GM18861 (cell line): ENCODE measurements around the gene ZNF281.
"Not testable (repeated sequence)": the region's sequence is repeated elsewhere in the genome, so short reads cannot be mapped to it uniquely, and the experiment has no call there.

ENCODE experiments used
- ATAC-seq: cut with Tn5 transposase; IDR thresholded peaks from one replicate; pipeline ENCODE4 v1.9.1; 2021; ENCODE audit not compliant: unreplicated experiment

Gene ZNF281

DNA sequence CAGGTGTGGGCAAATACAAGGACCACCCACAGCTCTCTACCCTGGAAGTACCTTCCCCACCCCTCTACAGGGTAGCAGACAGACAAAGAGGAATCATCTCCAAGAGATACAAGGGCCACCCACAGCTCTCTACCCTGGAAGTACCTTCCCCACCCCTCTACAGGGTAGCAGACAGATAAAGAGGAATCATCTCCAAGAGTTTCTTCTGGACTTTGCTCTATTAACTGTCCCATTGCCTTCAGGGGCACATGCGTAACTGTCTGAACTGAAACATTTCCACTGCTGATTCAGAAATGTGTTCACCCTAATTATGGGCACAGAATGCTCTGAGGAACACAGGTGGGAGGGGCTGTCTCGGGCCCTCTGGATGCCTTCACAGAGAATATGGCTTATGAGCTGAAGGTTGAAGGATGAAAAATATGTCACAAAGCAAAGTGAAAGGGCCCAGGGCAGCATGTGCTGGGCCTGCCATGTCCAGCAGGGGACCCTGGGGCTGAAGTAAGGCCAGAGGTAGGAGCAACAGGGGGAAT is 43.9 kb downstream of the ZNF281 start:
- ATAC-seq, result no peak

GRCh38 chr1:200364831-200365230 is 45.0 kb downstream of the ZNF281 start:
- ATAC-seq, result no peak

DNA sequence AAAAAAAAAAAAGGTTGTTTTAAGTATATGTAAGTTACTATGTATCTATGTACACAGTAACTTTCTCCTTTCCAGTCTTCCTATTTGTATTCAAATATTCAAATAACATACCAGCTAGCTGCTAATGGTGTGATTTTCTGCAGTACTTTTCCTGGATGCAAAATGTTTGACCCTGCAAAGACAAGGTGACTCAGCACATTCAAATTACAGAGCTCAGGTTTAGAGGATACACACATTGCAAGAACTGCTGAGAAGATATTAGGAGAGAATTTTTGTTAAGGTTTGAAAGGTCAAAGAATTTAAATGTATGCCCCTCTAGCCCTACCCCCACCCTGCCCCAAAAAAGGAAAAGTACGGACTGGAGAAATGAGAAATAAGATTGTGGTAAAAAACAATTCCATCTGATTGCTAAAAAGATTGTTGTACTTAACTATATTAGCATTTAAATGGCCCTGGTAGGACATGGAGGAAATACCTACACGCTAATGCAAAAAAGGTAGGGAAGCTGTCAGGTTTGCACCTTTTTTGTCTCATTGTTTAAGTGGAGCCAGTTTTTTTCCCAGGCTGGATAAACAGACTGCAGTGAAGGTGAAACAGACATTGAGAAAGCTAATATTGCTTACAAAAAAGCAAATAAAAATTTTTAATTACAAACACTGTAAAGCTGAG is 45.6 kb downstream of the ZNF281 start:
- no peak for ATAC-seq

GRCh38 chr1:200363264-200363933 is 46.4 kb downstream of the ZNF281 start:
- peak; percentile 47 for ATAC-seq

DNA sequence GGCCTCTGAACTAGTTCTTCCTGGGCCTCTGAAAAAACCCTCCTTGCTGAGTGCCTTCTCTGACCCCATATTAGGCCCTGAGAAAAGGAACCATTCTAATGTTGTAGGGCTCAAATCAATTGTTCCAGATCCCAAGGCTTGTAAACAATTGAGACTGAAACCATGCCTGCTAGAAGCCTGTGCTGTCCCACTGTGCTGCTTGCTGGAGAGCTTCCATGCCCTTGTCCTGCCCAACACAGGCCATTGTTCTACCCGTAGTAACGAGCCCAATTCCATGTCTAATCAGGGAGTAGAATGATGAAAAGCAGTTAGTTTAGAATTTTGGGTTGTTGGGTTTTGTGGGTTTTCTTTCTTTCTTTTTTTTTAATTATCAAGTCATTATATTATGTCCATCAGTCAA is 47.4 kb downstream of the ZNF281 start:
- ATAC-seq, result no peak

DNA sequence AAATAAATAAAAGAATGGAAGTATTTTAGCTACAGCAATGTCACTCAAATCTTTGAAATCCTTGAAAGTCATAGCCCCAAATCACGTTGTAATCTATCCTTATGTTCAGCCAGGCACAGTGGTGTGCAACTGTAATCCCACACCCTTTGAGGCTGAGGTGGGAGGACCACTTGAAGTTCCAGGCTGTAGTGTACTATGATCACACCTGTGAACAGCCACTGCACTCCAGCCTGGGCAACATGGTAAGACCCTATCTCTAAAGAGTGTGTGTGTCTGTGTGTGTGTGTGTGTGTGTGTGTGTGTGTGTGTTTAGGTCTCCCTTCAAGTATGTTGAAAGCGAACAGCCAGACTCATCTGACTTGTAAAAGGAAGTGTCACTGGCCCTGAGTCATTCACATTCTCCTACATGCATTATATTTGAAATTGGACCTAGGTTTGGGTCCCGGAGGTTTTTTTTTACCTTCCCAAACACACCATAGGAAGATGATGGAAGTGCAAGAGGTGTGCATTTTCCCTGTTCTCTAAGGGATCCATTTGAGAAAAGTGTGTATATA is 50.1 kb downstream of the ZNF281 start:
- no peak for ATAC-seq

DNA sequence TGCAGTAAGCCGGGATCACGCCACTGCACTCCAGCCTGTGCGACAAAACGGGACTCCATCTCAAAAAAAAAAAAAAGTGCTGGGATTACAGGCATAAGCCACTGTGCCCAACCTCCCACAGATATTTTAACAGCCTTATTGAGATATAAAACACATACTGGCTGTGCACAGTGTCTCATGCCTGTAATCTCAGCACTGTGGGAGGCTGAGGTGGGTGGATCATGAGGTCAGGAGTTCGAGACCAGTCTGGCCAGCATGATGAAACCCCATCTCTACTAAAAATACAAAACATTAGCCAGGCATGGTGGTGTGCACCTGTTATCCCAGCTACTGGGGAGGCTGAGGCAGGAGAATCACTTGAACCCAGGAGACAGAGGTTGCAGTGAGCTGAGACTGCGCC is 51.9 kb downstream of the ZNF281 start:
- ATAC-seq, result not testable (repeated sequence)

DNA sequence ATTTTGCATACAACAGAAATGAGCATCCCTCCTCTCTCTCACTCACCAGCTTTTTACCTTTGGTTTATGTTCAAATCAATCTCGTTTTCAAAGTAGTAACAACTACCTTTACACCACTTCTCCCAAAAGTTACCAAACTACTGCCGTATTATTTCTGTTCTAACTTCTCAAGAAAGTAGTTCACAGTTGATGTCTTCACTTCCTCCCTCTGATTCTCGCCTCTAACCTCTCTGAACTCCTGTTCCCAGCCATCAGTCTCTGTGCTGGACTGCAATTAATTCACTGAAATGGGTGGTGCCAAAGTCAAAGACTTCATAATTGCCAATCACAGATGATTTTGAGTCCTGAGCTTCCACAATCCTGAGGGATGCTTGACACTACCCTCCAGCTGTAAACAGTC is 54.0 kb downstream of the ZNF281 start:
- no peak for ATAC-seq
